ENCODE measurements around the gene JAK3.

DNA sequence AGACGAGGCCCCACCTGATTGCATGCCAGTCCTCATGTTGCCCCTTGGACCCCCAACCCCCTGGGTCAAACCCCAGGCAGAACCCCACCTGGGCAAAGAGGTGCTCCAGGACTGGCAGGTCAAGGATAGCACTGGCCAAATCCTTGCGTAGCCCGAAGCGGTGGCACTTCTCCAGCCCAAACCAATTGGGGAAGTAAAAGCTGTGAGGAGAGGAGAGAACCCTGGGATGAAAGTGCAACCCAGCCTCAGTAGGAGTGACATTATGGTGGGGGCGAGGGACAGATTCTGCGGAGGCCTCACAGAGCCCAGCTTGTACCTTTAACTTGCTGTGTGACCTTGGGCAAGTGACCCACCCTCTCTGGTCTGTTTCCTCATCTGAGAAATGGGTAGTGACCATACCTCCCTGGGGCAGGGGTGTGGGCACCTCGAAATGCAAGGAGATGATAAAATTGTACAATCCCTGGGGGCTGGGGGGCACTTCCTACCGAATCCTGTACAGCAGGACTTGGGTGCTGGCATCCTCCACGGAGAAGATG is 4.4 kb downstream of the JAK3 start:
- TF ChIP-seq, protein P1, sequence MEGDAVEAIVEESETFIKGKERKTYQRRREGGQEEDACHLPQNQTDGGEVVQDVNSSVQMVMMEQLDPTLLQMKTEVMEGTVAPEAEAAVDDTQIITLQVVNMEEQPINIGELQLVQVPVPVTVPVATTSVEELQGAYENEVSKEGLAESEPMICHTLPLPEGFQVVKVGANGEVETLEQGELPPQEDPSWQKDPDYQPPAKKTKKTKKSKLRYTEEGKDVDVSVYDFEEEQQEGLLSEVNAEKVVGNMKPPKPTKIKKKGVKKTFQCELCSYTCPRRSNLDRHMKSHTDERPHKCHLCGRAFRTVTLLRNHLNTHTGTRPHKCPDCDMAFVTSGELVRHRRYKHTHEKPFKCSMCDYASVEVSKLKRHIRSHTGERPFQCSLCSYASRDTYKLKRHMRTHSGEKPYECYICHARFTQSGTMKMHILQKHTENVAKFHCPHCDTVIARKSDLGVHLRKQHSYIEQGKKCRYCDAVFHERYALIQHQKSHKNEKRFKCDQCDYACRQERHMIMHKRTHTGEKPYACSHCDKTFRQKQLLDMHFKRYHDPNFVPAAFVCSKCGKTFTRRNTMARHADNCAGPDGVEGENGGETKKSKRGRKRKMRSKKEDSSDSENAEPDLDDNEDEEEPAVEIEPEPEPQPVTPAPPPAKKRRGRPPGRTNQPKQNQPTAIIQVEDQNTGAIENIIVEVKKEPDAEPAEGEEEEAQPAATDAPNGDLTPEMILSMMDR (IDR thresholded peaks at IDR 0.05 in 8 of 11, conservative IDR thresholded peaks at IDR 0.05 in 3 of 11) = no peak
- TF ChIP-seq POLR2AphosphoS5 (IDR thresholded peaks at IDR 0.05) (no peak), POLR2A (IDR thresholded peaks at IDR 0.05) (no peak)

Data from spleen (tissue), 7 donors.